ENCODE data around the gene METTL26. TPM values are rescaled to one million over a fixed set of nuclear protein-coding genes. Genes with fewer than 3 reads are reported as not detected.

METTL26 gene
- total and polyA plus RNA-seq, 2 of the 4 experiments (the other 2 are of a cell fraction), result 46.8 to 128 TPM

GRCh38 chr16:586047-586644, 50.0 kb downstream of the METTL26 start:
- H4K91ac ChIP-seq (ENCODE audit: insufficient read depth, low read depth, low read length), result no peak overlapping the region
- H2BK20ac ChIP-seq (ENCODE audit: low read depth, low read length), result no peak overlapping the region
- H3K27ac ChIP-seq (ENCODE audit: insufficient read depth, low read length), result no peak overlapping the region
- peaks cover 18 to 38% of the 10 kb centered on the region in 2 experiments; a peak in 3 of 4 replicates for H3K79me1 ChIP-seq (ENCODE audit: low read depth in 1 of 2, low read length in 2 of 2)
- no peak overlapping the region for H3K4me2 ChIP-seq (ENCODE audit: low read depth, low read length)
- intact Hi-C loops (cut with micrococcal nuclease), result no loop called here
- no peak; the same call in 1 of the 2 replicates for TF ChIP-seq POLR2A (IDR thresholded peaks at IDR 0.05; ENCODE audit: low read depth, low read length)
- TF ChIP-seq FOS (IDR thresholded peaks at IDR 0.05; ENCODE audit: low read depth, low read length), result no peak
- no peak for TF ChIP-seq RFX5 (IDR thresholded peaks at IDR 0.05; ENCODE audit: low read depth, low read length)
- TF ChIP-seq RAD21 (IDR thresholded peaks at IDR 0.05; ENCODE audit: low read length), result no peak
- TF ChIP-seq ELK1 (IDR thresholded peaks at IDR 0.05; ENCODE audit: borderline replicate concordance, low read depth, low read length), result no peak
- TF ChIP-seq CEBPB (IDR thresholded peaks at IDR 0.05; ENCODE audit: low read depth, low read length), result no peak
- TF ChIP-seq MXI1 (IDR thresholded peaks at IDR 0.05; ENCODE audit: borderline replicate concordance, low read depth, low read length), result no peak
- TF ChIP-seq, protein P1, sequence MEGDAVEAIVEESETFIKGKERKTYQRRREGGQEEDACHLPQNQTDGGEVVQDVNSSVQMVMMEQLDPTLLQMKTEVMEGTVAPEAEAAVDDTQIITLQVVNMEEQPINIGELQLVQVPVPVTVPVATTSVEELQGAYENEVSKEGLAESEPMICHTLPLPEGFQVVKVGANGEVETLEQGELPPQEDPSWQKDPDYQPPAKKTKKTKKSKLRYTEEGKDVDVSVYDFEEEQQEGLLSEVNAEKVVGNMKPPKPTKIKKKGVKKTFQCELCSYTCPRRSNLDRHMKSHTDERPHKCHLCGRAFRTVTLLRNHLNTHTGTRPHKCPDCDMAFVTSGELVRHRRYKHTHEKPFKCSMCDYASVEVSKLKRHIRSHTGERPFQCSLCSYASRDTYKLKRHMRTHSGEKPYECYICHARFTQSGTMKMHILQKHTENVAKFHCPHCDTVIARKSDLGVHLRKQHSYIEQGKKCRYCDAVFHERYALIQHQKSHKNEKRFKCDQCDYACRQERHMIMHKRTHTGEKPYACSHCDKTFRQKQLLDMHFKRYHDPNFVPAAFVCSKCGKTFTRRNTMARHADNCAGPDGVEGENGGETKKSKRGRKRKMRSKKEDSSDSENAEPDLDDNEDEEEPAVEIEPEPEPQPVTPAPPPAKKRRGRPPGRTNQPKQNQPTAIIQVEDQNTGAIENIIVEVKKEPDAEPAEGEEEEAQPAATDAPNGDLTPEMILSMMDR (conservative IDR thresholded peaks at IDR 0.05; ENCODE audit: low read depth, low read length), result no peak
- no peak for TF ChIP-seq MAFK (IDR thresholded peaks at IDR 0.05; ENCODE audit: low read depth, low read length)
- no peak for TF ChIP-seq BHLHE40 (IDR thresholded peaks at IDR 0.05; ENCODE audit: low read depth, low read length)
- TF ChIP-seq RCOR1 (IDR thresholded peaks at IDR 0.05; ENCODE audit: insufficient replicate concordance, low read length), result no peak
- no peak overlapping the region for H3K14ac ChIP-seq (replicated peaks; ENCODE audit: low read depth, low read length)
- H3K4me3 ChIP-seq (ENCODE audit: insufficient read depth, low read depth, low read length), result no peak overlapping the region
- H4K5ac ChIP-seq (ENCODE audit: low read depth, low read length), result no peak overlapping the region
- ATAC-seq (ENCODE audit: low read depth) (no peak), DNase-seq (peak; percentile 24)
- no TSS peak for BruUV-seq (replicated peaks)
- H3K9ac ChIP-seq (ENCODE audit: low read depth, low read length), result no peak overlapping the region
- H3K18ac ChIP-seq (ENCODE audit: low read depth, low read length), result no peak overlapping the region
- peaks cover 14% of the 10 kb centered on the region for H4K20me1 ChIP-seq (ENCODE audit: insufficient read depth, low read length)
- H2BK5ac ChIP-seq (ENCODE audit: low read depth, low read length, poor library complexity, severe bottlenecking), result no peak overlapping the region
- ChIA-PET CTCF (no interaction called here), POLR2A (ENCODE audit: unreplicated experiment) (no interaction called here)
- peak overlapping the region; percentile 67 for H2AK9ac ChIP-seq (replicated peaks; ENCODE audit: low read depth, low read length, poor library complexity)
- dilution Hi-C loops (cut with HindIII; ENCODE audit: low sequenced_read_pairs, unreplicated experiment), result no loop called here
- no peaks in the 10 kb centered on the region for H3K9me3 ChIP-seq (ENCODE audit: control insufficient read depth, insufficient read depth, low read length)
- H2AFZ ChIP-seq (replicated peaks; ENCODE audit: low read length, poor library complexity), result peak overlapping the region; percentile 34
- in situ Hi-C loops (cut with MboI; ENCODE audit: low sequenced_read_pairs), result no loop called here
- no peak overlapping the region for H3K56ac ChIP-seq (ENCODE audit: extremely low read depth, insufficient read depth, low read length)
- no peaks in the 10 kb centered on the region for H3K27me3 ChIP-seq (ENCODE audit: control insufficient read depth, insufficient read depth, low read length)
- 52% methylated on average over 12 of the region's 16 CpGs; no CpG with 5 or more reads in 1 of the 2 experiments for WGBS, 2 experiments (ENCODE audit: extremely low coverage in 2 of 2, insufficient read length in 1 of 2)
- H2AK5ac ChIP-seq (ENCODE audit: low read depth, low read length), result no peak overlapping the region
- H3K23ac ChIP-seq (ENCODE audit: low read depth, low read length), result no peak overlapping the region; the same call in 1 of the 2 replicates
- no peak overlapping the region for H3K4ac ChIP-seq (ENCODE audit: low read depth, low read length)
- H2BK15ac ChIP-seq (ENCODE audit: low read depth, low read length), result no peak overlapping the region
- peaks cover 15% of the 10 kb centered on the region; the same call in 1 of the 2 replicates for H3K9me1 ChIP-seq (ENCODE audit: insufficient read depth, low read length)
- H4K8ac ChIP-seq (ENCODE audit: low read depth in 2 of 2, low read length in 2 of 2), result no peak overlapping the region
- peaks cover 16% of the 10 kb centered on the region for H3K4me1 ChIP-seq (ENCODE audit: control insufficient read depth, insufficient read depth, low read length)
- peaks cover 4% of the 10 kb centered on the region; the same call in 1 of the 2 replicates for H3K36me3 ChIP-seq (ENCODE audit: control insufficient read depth, insufficient read depth, low read length)
- no peak overlapping the region for H2BK120ac ChIP-seq (ENCODE audit: low read depth, low read length)

All from IMR-90 (cell line).